Fibroblast of skin of left quadriceps (primary cell): ENCODE measurements around the gene TEAD3.
A peak's percentile ranks its signal among the peaks of the same experiment; 100 is the strongest.

ENCODE experiments used
- DNase-seq, 2 experiments: peaks; one replicate each; pipeline ENCODE4 v3.0.0-alpha.2; 2013; ENCODE audit warnings: low read depth in 2 of 2

The TEAD3 gene

DNA sequence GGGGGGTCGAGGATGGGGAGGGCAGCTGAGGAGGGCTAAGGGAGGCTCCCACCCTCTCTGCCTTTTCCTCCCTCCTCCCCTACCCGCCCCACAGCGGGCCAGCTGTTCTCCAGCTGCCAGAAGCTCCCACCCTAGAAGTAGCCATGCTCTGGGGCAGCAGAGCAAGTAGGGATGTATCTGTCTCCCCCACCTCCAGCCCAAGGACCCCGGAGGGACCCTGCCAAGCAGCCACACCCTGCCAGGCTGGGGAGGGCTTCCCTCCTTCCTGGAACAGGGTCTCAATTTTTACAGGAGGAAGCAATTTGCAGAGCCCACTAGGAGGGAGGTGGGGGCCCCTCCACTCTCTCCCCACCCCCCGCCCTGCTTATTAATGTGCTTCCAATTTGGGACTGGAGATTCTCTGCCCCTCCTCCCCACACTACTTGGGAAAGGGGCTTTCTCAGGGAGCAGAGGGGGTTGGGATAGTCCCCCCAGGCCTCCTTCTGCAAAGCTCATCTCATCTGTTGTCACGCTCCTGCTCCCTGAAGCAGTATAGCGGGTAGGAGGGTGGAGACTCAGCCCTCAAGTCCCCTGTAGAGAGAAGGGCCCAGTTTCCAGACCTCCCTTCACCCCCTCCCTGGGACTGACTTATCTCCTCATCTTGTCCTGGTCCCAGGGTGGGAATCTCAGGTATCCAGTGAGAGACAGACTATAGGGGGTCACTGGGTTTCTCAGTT, 4.5 kb downstream of the TEAD3 start:
- no peak for DNase-seq

DNA sequence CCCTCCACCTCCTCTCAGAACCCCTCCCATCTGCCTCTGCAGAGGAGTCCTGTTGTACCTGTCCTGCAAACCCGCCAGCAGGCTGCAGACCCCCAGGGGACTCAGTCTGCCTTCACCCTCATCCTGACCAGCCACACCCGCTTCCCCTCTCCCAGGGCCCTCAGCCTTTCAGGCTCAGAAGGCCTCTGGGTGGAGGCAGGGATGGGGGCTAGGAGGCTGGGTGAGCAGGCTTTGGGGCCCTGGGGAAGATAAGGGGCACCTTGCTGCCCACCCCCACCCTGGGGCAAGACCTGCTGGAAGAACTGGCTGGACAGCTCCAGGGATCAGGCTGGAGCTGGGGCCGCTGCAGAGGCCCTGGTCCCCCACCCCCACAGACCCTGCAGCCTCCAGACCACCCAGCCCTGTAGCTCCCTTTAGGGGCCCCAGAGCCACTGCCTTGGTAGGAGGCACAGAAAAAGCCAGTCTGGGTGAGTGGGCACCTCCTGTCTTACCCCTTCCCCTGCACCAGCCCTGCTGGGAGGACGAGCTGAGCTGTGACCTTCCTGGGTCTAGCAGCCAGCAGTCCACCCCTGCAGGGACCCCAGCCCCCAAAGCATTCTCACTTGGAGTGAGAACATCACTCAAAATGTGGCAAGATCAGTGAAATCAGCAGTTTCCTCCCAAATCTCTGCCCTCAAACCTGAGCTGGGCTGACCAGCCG, 5.2 kb downstream of the TEAD3 start:
- no peak for DNase-seq

DNA sequence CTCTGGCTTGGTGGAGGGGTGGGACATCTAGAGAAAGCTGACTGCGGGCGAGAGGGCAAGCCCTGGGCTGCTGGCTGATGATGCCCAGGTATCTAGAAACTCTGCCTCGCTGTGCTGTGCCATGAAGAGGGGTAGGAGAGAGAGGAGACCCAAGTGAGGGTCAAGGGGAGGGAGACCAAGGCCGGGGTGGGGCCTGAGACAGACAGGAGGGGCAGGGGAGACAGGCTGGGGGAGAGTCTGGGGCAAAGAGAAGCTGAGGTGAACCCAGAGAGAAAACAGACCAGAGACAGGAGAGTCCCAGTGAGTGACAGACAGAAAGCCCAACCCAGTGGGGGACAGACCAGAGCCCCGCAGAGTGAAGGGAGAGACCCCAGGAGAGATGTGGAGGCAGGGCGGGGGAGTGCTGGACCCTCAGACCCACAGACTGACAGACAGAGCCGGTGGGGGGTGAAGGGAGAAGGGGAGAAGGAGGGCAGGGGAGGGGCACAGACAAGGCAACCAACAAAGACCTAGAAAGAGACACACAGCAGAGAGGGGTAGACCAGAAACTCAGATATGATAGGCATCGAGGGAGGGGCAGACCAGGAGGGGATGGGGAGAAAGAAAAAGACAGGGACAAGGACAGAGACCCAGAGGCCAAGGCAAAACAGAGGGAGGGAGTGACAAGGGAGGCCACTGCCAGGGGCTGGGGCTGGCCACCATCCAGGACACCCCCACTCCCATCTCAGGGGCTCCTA, 5.9 kb downstream of the TEAD3 start:
- DNase-seq: no peak

DNA sequence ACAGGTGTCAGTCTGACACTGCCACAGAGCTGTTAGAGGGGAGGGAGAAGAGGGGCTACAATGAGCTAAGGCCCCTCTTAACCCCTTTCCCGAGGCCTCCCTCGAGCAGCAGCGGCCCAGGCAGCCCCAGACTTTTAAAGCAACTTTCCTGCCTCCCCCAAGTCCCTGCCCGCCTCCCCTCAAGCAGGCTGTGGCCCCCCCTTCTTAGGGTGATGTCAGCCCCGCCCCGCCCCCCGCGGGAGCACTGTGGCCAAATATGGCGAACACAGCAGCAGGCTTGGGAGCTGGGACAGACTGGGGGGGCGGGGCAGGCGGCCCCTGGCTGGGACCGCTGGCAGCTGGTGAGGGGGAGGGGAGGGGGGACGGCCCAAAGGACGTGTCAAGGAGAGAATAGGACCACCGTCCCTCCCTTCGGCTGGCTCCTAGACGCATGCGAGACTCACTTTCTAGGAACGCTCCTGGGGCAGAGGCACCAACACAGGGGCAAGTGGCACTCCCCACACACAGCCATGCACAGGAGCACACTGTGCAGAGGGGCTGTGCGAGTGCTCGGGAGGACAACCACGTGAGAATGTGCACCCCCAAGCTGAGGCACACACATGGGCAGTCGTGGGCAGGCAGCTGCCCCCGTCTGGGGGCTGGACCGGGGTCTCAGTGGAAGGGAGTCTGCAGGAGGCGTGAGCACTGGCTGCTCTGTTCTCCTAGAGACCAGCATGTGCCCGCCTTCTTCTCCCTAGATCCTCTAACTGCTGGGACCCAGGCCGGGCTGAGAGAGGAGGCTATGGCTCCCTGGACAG, 6.7 kb downstream of the TEAD3 start:
- DNase-seq: peak; percentile 83 to 85

DNA sequence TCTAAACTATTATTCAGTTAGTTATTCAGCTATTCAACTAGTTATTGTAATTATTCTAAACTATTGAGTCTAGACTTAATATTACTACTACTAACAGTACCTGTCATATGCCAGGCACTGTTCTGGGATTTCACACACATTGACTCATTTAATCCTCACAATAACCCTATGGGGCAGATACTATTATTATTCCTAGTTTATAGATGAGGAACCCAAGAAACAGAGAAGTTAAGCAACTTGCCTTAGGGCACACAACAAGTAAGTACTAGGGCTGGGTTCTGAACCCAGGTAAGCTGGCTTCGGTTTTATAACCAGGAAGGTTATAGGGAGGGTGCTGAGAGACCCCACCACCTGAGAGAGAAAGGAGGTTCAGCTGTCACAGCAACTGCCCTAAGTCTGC, 7.8 kb downstream of the TEAD3 start:
- no peak for DNase-seq

DNA sequence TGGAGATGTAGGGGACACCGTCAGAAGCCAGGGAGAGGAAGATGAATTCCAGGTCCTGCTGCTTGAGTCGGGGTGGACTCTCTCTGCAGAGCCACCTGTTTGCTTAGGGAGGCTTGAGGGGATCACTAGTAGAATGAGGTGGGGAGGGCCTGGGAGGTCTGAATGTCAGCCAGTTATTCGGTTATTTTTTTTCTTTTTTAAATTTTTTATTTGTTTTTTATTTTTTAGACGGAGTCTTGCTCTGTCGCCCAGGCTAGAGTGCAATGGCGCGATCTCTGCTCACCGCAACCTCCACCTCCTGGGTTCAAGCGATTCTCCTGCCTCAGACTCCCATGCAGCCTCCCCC, 8.4 kb downstream of the TEAD3 start:
- DNase-seq: no peak

DNA sequence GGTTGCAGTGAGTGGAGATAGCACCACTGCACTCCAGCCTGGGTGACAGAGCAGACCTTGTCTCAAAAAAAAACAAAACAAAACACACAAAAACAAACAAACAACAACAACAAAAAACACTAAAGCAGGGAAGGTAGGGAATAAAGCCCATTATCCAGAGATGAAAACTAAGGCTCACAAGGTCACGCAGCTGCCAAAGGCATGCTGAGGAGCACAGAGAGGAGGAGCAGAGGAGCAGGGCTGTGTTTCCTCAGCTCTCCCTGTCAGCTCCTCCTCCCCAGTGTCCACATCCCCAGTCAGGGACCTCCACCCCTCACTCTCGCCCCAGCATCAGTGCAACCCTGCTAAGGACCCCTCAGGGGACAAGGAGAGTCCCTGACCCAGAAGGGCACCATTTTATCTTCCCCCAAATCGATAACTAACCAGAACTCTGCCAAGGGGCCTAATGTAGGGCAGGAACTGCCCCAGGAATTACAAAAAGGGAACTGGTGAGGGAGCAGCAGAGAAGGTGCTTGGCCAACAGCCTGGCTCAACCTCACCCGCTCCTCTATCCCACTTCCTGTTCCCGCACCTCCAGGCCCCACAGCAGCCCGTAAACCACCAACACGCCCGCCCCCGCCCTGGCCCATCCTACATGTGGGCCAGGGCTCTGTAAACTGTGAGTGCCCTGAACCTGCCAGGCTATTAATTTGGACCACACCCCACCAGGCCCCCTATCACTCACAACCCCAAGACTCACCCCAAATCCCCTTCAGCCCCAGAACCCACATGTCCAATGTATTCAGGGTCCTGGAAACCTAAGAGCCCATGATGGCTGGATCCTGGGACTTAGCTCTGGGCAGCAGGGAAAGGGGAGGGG, 9.0 kb downstream of the TEAD3 start:
- no peak for DNase-seq

DNA sequence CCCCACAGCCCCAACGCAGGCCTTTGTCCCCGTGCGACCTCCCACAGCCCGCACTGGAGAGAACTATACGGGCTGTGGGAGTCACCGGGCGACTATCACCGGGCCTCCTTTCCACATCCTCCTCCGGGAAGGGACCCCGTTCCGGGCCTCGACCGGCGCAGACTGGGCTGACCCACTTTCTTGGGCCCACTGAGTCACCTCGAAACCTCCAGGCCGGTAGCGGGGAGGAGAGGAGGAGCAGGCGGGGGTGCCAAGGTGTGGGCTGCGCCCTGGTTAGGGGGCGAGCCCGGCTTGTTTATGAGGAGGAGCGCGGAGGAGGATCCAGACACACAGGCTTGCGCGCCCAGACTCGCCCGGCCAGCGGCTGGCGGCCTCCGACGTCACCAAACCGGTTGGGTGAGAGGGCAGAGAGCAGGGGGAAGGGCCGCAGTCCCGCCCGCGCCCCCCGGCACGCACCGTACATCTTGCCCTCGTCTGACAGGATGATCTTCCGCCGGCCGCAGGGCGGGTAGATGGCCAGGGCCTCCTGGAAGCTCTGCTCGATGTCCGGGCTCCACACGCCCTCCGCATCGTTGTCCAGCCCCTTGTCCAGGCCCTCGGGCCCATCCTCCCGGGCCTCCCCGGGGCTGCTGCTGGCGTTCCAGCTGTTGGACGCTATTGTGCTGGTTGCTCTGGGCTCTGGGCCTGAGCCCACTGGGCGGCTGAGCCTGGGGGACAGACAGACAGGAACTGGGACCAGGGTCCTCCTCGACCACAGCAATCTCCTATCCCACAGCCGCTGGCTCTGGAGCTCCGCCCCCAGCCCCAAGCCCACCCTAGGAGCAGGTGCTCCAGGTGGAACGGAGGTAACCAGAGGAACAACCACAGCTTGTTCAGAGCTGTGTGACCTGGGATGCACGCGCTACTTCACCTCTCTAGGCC, 10.6 kb downstream of the TEAD3 start:
- DNase-seq: no peak

DNA sequence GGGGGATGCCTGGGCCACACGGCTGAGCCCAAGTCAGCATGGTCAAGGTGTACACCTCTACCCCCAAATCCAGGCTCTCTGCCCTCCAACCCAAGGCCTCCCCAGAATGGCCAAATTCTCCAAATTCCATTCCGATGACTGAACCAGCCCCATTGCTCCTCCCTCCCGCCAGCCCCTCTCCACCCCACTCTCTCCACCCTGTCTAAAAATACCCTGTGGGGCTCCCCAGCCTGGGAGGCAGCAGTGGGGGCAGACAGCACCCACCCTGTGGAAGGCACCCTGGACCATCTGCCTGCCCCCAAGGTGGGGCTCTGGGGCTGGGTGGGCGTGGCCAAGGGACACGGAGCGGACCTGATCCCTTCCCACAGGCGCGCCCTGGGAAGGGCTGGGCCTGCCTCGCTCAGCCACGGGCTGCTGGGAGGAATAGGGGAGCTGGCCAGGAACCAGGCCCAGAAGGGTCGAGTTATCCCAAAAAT, 11.4 kb downstream of the TEAD3 start:
- peak in 1 of 2 experiments; percentile 40 for DNase-seq

DNA sequence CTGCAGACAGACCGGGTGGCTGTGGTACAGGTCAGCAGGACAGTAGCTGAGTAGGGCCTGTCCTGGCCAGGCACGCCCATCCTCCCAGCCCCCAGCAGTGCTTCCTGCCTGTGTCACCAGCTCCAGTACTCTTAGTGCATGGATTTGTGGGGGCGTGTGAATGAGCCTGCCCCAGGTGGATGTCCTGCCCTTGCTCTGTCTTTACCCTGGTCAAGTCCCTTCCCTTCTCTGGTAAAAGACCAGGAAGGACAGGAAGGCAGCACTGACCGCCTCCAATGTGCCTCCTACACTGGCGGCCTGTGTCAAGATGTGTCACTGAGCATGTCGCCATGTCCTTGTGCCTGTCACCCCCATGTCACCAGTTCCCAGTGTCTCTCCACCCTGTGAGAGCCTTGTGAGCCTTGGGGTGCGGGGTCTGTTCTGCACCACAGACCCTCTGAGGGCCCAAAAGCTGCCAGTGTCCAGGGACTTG, 11.9 kb downstream of the TEAD3 start:
- no peak for DNase-seq

DNA sequence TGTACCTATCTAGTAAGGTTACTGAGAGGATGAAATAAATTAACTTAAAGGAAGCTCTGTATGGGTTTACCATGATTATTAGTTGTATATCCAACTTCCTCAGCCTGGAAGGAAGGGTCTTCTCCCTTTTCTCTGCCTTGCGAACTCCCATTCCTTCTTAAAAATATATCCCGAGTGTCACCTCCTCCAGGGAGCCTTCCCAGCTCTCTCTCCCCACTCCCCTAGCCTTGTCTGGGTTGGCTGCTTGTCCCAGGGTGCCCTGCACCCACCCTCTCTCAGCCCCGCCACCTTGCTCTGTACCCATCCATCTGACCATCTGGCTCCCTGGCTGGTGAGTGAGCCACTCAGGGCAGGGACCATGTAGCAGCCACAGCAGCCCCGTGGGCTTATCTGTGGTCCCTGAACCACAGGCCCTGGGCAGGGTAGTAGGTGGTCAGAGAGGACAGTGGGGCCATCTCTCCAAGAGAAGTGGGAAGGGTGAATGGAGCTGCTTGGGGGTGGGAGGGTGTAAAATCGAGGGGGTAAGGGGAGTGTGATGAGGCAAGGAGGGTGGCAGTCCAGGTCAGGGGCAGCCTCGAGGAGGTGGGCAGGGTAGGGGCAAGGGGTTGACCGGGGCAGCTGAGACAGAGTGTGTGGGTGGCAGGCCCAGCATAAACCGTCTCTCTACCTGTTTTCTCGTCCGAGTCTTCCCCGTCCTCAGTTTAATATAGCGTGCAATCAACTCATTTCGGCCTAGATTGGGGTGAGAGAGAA, 12.8 kb downstream of the TEAD3 start:
- DNase-seq: no peak

DNA sequence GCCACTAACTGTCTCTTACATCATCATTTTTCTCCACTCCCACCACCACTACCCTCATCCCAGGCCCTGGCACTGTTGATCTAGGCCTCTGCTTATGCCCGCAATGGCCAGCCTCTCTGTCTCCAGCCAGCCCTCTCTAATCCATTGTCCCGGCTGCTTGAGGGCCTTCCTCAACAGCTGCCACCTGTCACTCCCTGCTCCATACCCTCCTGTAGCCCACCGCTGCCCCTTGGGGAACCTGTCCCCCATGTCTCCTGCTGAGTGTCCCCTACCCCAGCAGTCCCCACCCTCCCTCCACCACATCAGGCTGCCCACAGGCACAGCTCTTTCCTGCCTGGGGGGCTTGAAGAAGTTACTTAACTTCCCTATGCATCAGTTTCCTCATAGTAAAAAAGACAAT, 13.4 kb downstream of the TEAD3 start:
- DNase-seq: no peak

DNA sequence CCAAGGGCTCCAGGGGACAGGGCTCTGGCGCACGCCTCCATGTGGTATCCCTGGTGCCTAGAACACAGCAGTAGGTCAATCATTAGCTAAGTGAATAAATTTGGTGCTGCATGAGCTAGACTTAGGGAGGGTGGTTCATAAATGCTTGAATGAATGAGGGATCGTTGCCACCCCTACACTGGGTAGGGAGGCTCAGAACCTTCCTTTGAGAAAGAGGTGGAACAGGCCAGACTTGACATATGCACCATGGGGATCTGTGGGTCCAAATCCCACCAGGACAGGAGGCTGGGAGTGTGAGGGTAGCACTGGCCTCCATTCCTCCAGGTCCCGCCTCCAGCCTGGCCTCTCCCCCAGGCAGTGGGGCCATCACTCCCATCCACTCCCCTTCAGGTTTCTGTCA, 13.8 kb downstream of the TEAD3 start:
- no peak for DNase-seq

DNA sequence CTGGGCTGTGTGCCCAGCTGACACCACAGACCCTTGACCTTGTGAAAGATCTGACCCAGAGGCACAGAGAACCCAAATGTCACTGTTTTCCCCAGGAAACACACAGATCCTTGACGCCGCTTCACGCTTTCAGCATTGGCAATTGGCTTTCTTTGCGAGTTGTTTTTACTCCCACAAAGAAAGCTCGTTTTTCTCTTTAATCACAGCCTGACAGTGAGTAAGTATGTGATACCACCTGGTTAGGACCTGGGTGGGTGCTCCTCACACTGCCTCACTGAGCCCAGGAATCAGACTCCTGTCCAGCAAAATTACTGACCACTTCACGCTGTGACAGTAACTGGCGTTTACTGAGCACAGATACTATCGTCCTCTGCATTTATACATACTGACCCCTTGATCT, 15.7 kb downstream of the TEAD3 start:
- DNase-seq: no peak

DNA sequence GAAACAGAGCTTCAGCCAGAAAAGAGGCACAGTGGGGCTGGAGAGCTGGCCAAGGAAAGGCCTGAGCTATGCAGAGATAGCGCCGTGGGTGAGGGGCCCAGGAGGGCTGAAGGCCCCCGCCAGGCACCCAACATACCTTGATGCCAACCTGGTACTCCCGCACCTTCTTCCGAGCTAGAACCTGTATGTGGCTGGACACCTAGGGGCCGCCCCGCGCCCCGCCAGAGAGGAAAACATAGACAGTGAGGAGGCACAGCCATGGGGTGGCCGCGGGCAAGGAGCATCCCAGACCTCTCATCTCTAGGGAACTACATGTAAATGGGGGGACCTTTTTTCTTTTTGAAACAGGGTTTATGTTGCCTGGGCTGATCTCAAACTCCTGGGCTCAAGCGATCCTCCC, 16.7 kb downstream of the TEAD3 start:
- DNase-seq: no peak

DNA sequence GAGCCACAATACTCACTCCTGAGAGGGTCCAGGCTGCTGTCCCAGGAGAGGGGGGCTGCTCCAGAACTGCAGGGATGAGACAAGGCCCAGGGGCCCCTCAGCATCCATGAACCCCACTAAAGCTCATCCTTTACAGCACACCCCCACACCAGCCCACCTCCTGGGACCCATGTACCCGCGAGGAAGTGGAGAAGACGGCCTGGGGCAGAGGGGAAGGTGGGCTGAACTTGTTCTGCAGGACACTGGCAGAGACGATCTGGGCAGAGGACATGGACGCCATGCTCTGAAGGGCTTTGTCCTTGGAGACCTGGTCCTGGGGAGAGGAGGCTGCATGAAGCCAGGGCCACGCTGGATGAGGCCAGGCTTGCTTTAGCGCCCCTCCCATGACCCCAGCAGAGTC, 18.6 kb downstream of the TEAD3 start:
- DNase-seq: no peak

DNA sequence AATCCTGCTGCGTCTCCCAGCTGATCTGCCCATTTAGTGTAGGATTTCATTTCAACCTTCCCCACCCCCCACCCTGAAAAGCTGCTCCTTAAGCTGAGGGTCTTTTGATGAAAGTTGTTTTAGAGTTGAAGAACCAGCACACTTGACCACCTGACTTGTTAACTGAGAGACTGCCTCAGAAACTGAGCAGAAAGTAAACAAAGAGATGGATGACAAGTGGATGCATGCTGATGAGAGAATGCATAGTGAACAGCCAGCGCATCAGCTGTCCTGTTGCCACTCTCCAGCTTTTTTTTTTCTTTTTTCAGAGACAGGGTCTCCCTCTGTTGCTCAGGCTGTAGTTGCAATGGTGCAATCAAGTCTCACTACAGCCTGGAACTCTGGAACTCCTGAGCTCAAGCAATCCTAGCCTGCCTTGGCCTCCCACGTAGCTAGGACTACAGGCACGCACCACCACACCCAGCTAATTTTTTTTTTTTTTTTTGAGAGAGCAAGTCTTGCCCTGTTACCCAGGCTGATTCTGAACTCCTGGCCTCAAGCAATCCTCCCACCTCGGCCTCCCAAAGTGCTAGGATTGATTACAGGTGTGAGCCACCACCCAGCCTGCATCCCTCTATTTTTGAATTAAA, 19.2 kb downstream of the TEAD3 start:
- no peak for DNase-seq

DNA sequence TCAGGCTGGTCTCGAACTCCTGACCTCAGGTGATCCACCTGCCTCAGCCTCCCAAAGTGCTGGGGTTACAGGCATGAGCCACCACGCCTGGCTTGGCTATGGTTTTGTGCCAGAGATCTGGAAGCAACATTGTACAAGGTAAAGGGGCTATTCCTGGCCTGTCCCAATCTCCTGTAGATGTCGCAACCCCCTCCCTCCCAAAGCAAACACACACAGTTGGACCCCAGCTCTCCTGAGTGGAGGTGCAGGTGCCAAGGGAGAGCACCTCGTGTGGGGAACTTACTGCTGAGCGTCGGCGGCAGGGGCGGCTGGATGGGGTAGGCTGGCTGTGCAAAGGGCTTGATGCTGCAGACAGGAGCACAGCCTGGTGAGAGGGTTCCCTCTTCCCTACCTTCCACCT, 19.9 kb downstream of the TEAD3 start:
- no peak for DNase-seq

DNA sequence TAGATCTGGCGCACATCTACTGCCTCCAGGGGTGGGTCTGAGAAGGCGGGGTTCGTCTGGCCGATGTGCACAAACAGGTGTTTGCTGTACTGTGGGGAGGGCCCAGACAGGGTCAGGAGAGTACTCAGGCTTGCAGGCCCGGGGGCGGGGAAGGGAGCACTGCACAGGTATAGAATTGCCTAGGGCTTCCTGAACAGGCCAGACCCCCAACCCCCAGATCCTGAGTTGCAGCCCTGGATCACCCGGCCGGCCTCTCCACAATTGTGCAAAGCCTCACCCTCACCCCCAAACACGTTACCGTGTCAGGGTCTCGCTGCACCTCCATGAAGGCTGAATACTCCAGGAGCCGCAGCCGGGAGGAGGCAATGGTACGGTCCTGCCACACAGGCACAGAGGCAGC, 20.9 kb downstream of the TEAD3 start:
- DNase-seq: no peak
